HEK293 (cell line): Measurements from ENCODE around the gene POU2F2.

Experiments used
- GLIS1 ChIP-seq: fragments of 450-650 bp; formaldehyde crosslinking; IDR thresholded peaks from 2 replicates; pipeline ENCODE4 v1.5.1; 2016; ENCODE audit warnings: missing biosample characterization, missing genetic modification characterization
- KLF16 ChIP-seq: fragments of 450-650 bp; formaldehyde crosslinking; IDR thresholded peaks from 2 replicates; pipeline ENCODE4 v1.5.1; 2017; ENCODE audit warnings: missing biosample characterization, missing genetic modification characterization
- KLF9 ChIP-seq: fragments of 450-650 bp; formaldehyde crosslinking; IDR thresholded peaks from 2 replicates; pipeline ENCODE4 v1.5.1; 2016; ENCODE audit warnings: missing biosample characterization, missing genetic modification characterization, low read depth
- PRDM10 ChIP-seq: fragments of 450-650 bp; formaldehyde crosslinking; IDR thresholded peaks from 2 replicates; pipeline ENCODE4 v1.5.1; 2016; ENCODE audit warnings: missing biosample characterization, missing genetic modification characterization
- SCRT2 ChIP-seq: fragments of 450-650 bp; formaldehyde crosslinking; IDR thresholded peaks from 2 replicates; pipeline ENCODE4 v1.5.1; 2016; ENCODE audit warnings: missing biosample characterization, missing genetic modification characterization
- SP3 ChIP-seq: fragments of 450-650 bp; formaldehyde crosslinking; IDR thresholded peaks from 2 replicates; pipeline ENCODE4 v1.5.1; 2016; ENCODE audit warnings: missing biosample characterization, missing genetic modification characterization
- TSHZ1 ChIP-seq: fragments of 450-650 bp; formaldehyde crosslinking; IDR thresholded peaks from 2 replicates; pipeline ENCODE4 v1.5.1; 2016; ENCODE audit warnings: missing biosample characterization, missing genetic modification characterization, borderline replicate concordance
- ZBTB17 ChIP-seq: fragments of 450-650 bp; formaldehyde crosslinking; IDR thresholded peaks from 2 replicates; pipeline ENCODE4 v1.5.1; 2016; ENCODE audit warnings: missing biosample characterization, missing genetic modification characterization
- ZBTB20 ChIP-seq: fragments of 450-650 bp; formaldehyde crosslinking; IDR thresholded peaks from 2 replicates; pipeline ENCODE4 v1.5.1; 2016; ENCODE audit warnings: missing biosample characterization, missing genetic modification characterization
- ZFP69B ChIP-seq: fragments of 450-650 bp; formaldehyde crosslinking; IDR thresholded peaks from 2 replicates; pipeline ENCODE4 v1.5.1; 2016; ENCODE audit warnings: missing biosample characterization, missing genetic modification characterization
- ZNF10 ChIP-seq: fragments of 450-650 bp; formaldehyde crosslinking; IDR thresholded peaks from 2 replicates; pipeline ENCODE4 v1.5.1; 2017; ENCODE audit warnings: missing biosample characterization, missing genetic modification characterization
- ZNF157 ChIP-seq: fragments of 450-650 bp; formaldehyde crosslinking; IDR thresholded peaks from 2 replicates; pipeline ENCODE4 v1.5.1; 2016; ENCODE audit warnings: missing biosample characterization, missing genetic modification characterization
- ZNF175 ChIP-seq: fragments of 450-650 bp; formaldehyde crosslinking; IDR thresholded peaks from 2 replicates; pipeline ENCODE4 v1.5.1; 2016; ENCODE audit warnings: missing biosample characterization, missing genetic modification characterization
- ZNF19 ChIP-seq: fragments of 450-650 bp; formaldehyde crosslinking; IDR thresholded peaks from 2 replicates; pipeline ENCODE4; 2016; ENCODE audit warnings: missing biosample characterization, missing genetic modification characterization, low read depth
- ZNF362 ChIP-seq: fragments of 450-650 bp; formaldehyde crosslinking; IDR thresholded peaks from 2 replicates; pipeline ENCODE4 v1.5.1; 2016; ENCODE audit warnings: missing biosample characterization, missing genetic modification characterization
- ZNF366 ChIP-seq: fragments of 450-650 bp; formaldehyde crosslinking; conservative IDR thresholded peaks from 2 replicates; pipeline ENCODE4 v1.5.1; 2016; ENCODE audit warnings: missing biosample characterization, missing genetic modification characterization
- ZNF433 ChIP-seq: fragments of 450-650 bp; formaldehyde crosslinking; IDR thresholded peaks from 2 replicates; pipeline ENCODE4 v1.5.1; 2016; ENCODE audit warnings: missing biosample characterization, missing genetic modification characterization, low read depth
- ZNF530 ChIP-seq: fragments of 450-650 bp; formaldehyde crosslinking; IDR thresholded peaks from 2 replicates; pipeline ENCODE4 v1.5.1; 2016; ENCODE audit warnings: low read depth, missing biosample characterization, missing genetic modification characterization
- ZNF548 ChIP-seq: fragments of 450-650 bp; formaldehyde crosslinking; IDR thresholded peaks from 2 replicates; pipeline ENCODE4 v1.5.1; 2016; ENCODE audit warnings: missing biosample characterization, missing genetic modification characterization
- ZNF707 ChIP-seq: fragments of 450-650 bp; formaldehyde crosslinking; IDR thresholded peaks from 2 replicates; pipeline ENCODE4 v1.5.1; 2016; ENCODE audit warnings: missing biosample characterization, missing genetic modification characterization
- ZSCAN23 ChIP-seq: fragments of 450-650 bp; formaldehyde crosslinking; IDR thresholded peaks from 2 replicates; pipeline ENCODE4 v1.5.1; 2016; ENCODE audit warnings: missing biosample characterization, missing genetic modification characterization
- ZSCAN30 ChIP-seq: fragments of 450-650 bp; IDR thresholded peaks from 2 replicates; pipeline ENCODE4 v1.5.1; 2018; ENCODE audit warnings: missing biosample characterization, mild to moderate bottlenecking, missing genetic modification characterization, moderate library complexity
- TF ChIP-seq, protein P1 (sequence below): fragments of 450-650 bp; formaldehyde crosslinking; conservative IDR thresholded peaks from 2 replicates; pipeline ENCODE4 v1.5.1; 2016; ENCODE audit warnings: low read depth, missing biosample characterization, missing genetic modification characterization
- TF ChIP-seq, protein P2 (sequence below): fragments of 450-650 bp; formaldehyde crosslinking; IDR thresholded peaks from 2 replicates; pipeline ENCODE4 v1.5.1; 2016; ENCODE audit warnings: missing biosample characterization, missing genetic modification characterization
- TF ChIP-seq, protein P3 (sequence below): fragments of 450-650 bp; formaldehyde crosslinking; IDR thresholded peaks from 2 replicates; pipeline ENCODE4 v1.5.1; 2016; ENCODE audit warnings: missing biosample characterization, missing genetic modification characterization

Gene POU2F2

DNA sequence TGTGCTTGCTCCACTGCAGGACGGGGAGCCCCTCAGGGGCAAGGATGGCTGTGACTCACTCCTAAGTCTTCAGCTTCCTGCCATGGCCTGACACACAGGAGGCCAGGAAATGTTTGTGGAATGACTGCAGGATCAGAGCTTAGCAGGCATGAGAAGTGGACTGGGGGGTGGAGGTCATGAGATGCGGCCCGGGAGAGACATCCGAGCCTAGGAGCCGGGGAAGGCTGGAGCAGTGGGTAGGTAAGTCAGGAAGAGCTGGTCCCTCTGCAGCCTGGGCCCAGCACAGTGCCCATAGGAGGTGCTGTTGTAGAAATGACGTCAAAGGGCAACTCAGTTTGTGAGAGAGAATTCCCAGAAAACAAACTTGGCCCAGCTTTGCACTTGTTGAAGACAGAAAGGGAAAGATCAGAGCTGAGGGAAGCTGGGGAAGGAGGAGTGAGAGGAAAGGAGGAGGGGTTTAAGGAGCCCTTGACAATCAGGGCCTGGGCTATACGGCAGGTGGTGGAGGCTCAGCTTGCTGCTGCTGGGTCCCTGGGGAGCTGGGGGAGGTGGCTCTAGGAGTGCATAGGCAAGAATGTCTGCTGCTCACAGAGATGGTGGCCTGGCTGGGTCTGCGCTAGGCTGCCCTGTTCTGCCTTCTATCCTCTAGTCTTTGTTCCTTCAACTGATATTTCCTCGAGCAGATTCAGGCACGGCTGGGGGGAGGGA lies 18.5 kb downstream of the POU2F2 start (continued):
- TF ChIP-seq ZNF707 (tag by site-specific recombination) (no peak), ZNF366 (no peak; the same call in 1 of the 2 replicates), PRDM10 (tag by site-specific recombination) (no peak), ZNF530 (no peak), ZNF175 (tag by site-specific recombination) (no peak), ZFP69B (tag by site-specific recombination) (peak; percentile 64; the same call in 1 of the 2 replicates), ZNF362 (tag by site-specific recombination) (no peak), ZSCAN30 (tag by site-specific recombination) (no peak), ZNF433 (tag by site-specific recombination) (no peak), ZNF548 (no peak; the same call in 1 of the 2 replicates), ZBTB17 (tag by site-specific recombination) (peak; percentile 66), KLF16 (tag by site-specific recombination) (no peak), ZNF10 (tag by site-specific recombination) (peak; percentile 85), ZSCAN23 (tag by site-specific recombination) (0 out of 2 replicates have a peak, but pooled peaks have one; percentile 15), ZNF19 (tag by site-specific recombination) (no peak), TSHZ1 (tag by site-specific recombination) (no peak), ZNF157 (no peak), SCRT2 (tag by site-specific recombination) (peak; percentile 97), KLF9 (tag by site-specific recombination) (no peak), SP3 (tag by site-specific recombination) (peak; percentile 32; the same call in 1 of the 2 replicates), GLIS1 (tag by site-specific recombination) (peak; percentile 82), ZBTB20 (tag by site-specific recombination) (peak; percentile 55; the same call in 1 of the 2 replicates)
- TF ChIP-seq, protein P1, sequence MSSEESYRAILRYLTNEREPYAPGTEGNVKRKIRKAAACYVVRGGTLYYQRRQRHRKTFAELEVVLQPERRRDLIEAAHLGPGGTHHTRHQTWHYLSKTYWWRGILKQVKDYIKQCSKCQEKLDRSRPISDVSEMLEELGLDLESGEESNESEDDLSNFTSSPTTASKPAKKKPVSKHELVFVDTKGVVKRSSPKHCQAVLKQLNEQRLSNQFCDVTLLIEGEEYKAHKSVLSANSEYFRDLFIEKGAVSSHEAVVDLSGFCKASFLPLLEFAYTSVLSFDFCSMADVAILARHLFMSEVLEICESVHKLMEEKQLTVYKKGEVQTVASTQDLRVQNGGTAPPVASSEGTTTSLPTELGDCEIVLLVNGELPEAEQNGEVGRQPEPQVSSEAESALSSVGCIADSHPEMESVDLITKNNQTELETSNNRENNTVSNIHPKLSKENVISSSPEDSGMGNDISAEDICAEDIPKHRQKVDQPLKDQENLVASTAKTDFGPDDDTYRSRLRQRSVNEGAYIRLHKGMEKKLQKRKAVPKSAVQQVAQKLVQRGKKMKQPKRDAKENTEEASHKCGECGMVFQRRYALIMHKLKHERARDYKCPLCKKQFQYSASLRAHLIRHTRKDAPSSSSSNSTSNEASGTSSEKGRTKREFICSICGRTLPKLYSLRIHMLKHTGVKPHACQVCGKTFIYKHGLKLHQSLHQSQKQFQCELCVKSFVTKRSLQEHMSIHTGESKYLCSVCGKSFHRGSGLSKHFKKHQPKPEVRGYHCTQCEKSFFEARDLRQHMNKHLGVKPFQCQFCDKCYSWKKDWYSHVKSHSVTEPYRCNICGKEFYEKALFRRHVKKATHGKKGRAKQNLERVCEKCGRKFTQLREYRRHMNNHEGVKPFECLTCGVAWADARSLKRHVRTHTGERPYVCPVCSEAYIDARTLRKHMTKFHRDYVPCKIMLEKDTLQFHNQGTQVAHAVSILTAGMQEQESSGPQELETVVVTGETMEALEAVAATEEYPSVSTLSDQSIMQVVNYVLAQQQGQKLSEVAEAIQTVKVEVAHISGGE (tag by site-specific recombination): no peak
- TF ChIP-seq, protein P2, sequence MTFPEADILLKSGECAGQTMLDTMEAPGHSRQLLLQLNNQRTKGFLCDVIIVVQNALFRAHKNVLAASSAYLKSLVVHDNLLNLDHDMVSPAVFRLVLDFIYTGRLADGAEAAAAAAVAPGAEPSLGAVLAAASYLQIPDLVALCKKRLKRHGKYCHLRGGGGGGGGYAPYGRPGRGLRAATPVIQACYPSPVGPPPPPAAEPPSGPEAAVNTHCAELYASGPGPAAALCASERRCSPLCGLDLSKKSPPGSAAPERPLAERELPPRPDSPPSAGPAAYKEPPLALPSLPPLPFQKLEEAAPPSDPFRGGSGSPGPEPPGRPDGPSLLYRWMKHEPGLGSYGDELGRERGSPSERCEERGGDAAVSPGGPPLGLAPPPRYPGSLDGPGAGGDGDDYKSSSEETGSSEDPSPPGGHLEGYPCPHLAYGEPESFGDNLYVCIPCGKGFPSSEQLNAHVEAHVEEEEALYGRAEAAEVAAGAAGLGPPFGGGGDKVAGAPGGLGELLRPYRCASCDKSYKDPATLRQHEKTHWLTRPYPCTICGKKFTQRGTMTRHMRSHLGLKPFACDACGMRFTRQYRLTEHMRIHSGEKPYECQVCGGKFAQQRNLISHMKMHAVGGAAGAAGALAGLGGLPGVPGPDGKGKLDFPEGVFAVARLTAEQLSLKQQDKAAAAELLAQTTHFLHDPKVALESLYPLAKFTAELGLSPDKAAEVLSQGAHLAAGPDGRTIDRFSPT (tag by site-specific recombination): no peak
- TF ChIP-seq, protein P3, sequence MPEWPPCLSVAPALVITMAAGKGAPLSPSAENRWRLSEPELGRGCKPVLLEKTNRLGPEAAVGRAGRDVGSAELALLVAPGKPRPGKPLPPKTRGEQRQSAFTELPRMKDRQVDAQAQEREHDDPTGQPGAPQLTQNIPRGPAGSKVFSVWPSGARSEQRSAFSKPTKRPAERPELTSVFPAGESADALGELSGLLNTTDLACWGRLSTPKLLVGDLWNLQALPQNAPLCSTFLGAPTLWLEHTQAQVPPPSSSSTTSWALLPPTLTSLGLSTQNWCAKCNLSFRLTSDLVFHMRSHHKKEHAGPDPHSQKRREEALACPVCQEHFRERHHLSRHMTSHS (tag by site-specific recombination): no peak
